ENCODE measurements around the gene MIA. TPM values are rescaled to one million over a fixed set of nuclear protein-coding genes. Genes with fewer than 3 reads are reported as not detected.
A peak's percentile ranks its signal among the peaks of the same experiment; 100 is the strongest.

The MIA gene
- total and polyA plus RNA-seq, 4 donors, result 0.42 to 0.44 TPM; not detected in 2

GRCh38 chr19:40742477-40742876, 32.8 kb upstream of the MIA start:
- H3K9me3 ChIP-seq (ENCODE audit: control insufficient read depth in 4 of 4, low read length in 3 of 4), result no peaks in the 10 kb centered on the region
- no peak overlapping the region for H3K4me3 ChIP-seq (ENCODE audit: low read depth in 1 of 3, low read length in 3 of 3)
- no peak overlapping the region for H3K27ac ChIP-seq (ENCODE audit: low read depth in 1 of 2, low read length in 2 of 2)
- WGBS, result 48% methylated on average over 17 of the region's 17 CpGs
- peaks cover 0 to 3% (median 1%) of the 10 kb centered on the region in 4 donors for H3K4me1 ChIP-seq (ENCODE audit: control insufficient read depth in 4 of 4, insufficient read depth in 4 of 4, low read length in 3 of 4)
- H3K27me3 ChIP-seq (ENCODE audit: control insufficient read depth in 4 of 4, insufficient read depth in 4 of 4, low read length in 3 of 4), result no peaks in the 10 kb centered on the region
- peaks cover 0 to 26% (median 10%) of the 10 kb centered on the region in 4 donors for H3K36me3 ChIP-seq (ENCODE audit: control insufficient read depth in 4 of 4, insufficient read depth in 3 of 4, low read depth in 1 of 4, low read length in 3 of 4)
- TF ChIP-seq HNF4A (conservative IDR thresholded peaks at IDR 0.05) (peak; percentile 68 to 85), RAD21 (IDR thresholded peaks at IDR 0.05) (peak; percentile 9 to 15)
- TF ChIP-seq, protein P1, sequence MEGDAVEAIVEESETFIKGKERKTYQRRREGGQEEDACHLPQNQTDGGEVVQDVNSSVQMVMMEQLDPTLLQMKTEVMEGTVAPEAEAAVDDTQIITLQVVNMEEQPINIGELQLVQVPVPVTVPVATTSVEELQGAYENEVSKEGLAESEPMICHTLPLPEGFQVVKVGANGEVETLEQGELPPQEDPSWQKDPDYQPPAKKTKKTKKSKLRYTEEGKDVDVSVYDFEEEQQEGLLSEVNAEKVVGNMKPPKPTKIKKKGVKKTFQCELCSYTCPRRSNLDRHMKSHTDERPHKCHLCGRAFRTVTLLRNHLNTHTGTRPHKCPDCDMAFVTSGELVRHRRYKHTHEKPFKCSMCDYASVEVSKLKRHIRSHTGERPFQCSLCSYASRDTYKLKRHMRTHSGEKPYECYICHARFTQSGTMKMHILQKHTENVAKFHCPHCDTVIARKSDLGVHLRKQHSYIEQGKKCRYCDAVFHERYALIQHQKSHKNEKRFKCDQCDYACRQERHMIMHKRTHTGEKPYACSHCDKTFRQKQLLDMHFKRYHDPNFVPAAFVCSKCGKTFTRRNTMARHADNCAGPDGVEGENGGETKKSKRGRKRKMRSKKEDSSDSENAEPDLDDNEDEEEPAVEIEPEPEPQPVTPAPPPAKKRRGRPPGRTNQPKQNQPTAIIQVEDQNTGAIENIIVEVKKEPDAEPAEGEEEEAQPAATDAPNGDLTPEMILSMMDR (IDR thresholded peaks at IDR 0.05; ENCODE audit: low read depth, low read length, missing input control), result no peak
- no peak for DNase-seq (ENCODE audit: low spot score)
- no peak overlapping the region for H3K9ac ChIP-seq (ENCODE audit: low read depth in 1 of 2, low read length in 2 of 2)

DNA sequence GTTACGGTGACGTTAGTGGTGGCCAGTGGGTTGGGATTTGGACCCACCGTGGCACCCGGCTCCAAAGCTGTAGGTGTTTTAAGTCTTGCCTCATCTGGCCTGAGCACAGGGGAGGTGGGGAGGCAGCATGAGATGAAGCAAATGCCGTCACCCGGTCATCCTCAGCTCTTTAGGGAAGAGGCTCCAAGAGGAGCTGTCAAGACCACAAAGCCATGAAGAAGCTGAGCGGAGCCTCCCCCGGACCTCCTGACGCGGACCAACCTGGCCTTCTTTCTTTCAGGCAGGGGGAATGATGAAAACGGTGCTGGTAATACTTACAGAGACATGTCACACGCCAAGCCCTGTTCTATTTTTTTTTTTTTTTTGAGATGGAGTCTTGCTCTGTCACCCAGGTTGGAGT, 32.4 kb upstream of the MIA start:
- no peak overlapping the region for H3K27ac ChIP-seq (ENCODE audit: low read depth in 1 of 2, low read length in 2 of 2)
- H3K9me3 ChIP-seq (ENCODE audit: control insufficient read depth in 4 of 4, low read length in 3 of 4), result no peaks in the 10 kb centered on the region
- DNase-seq (ENCODE audit: low spot score), result no peak
- peaks cover 0 to 3% (median 1%) of the 10 kb centered on the region in 4 donors for H3K4me1 ChIP-seq (ENCODE audit: control insufficient read depth in 4 of 4, insufficient read depth in 4 of 4, low read length in 3 of 4)
- 94% methylated on average over 12 of the region's 12 CpGs for WGBS
- no peaks in the 10 kb centered on the region for H3K27me3 ChIP-seq (ENCODE audit: control insufficient read depth in 4 of 4, insufficient read depth in 4 of 4, low read length in 3 of 4)
- peaks cover 0 to 23% (median 9%) of the 10 kb centered on the region in 4 donors for H3K36me3 ChIP-seq (ENCODE audit: control insufficient read depth in 4 of 4, insufficient read depth in 3 of 4, low read depth in 1 of 4, low read length in 3 of 4)
- no peak overlapping the region for H3K9ac ChIP-seq (ENCODE audit: low read depth in 1 of 2, low read length in 2 of 2)
- no peak for TF ChIP-seq RAD21 (IDR thresholded peaks at IDR 0.05)
- no peak overlapping the region for H3K4me3 ChIP-seq (ENCODE audit: low read depth in 1 of 3, low read length in 3 of 3)

DNA sequence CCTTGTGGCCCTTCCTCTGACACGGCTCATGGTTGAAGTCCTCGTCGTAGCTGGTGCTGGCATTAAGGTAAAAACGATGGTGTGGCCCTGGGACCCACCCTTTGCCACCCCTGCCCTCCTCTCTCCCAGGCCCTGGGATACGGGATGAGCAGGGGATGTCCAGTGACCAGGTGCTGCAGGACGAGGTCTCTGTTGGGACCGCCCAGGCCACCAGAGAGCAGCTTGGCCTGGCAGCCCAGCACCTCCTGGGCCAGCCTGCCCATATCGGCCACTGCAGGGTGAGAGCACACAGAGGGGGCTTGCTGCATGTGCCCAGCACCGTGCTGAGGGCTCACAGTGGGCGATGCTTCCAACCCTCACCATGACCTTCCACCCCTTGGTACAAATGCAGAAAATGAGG, 31.4 kb upstream of the MIA start:
- Histone ChIP-seq H3K4me3 (ENCODE audit: low read depth in 1 of 3, low read length in 3 of 3) (no peak overlapping the region), H3K27me3 (ENCODE audit: control insufficient read depth in 4 of 4, insufficient read depth in 4 of 4, low read length in 3 of 4) (no peaks in the 10 kb centered on the region), H3K27ac (ENCODE audit: low read depth in 1 of 2, low read length in 2 of 2) (no peak overlapping the region), H3K36me3 (ENCODE audit: control insufficient read depth in 4 of 4, insufficient read depth in 3 of 4, low read depth in 1 of 4, low read length in 3 of 4) (peaks cover 0 to 17% (median 9%) of the 10 kb centered on the region in 4 donors), H3K9ac (ENCODE audit: low read depth in 1 of 2, low read length in 2 of 2) (no peak overlapping the region), H3K9me3 (ENCODE audit: control insufficient read depth in 4 of 4, low read length in 3 of 4) (no peaks in the 10 kb centered on the region), H3K4me1 (ENCODE audit: control insufficient read depth in 4 of 4, insufficient read depth in 4 of 4, low read length in 3 of 4) (peaks cover 0 to 8% (median 3%) of the 10 kb centered on the region in 4 donors)
- WGBS, result 95% methylated on average over 10 of the region's 10 CpGs
- DNase-seq (ENCODE audit: low spot score), result no peak
- TF ChIP-seq NR2F2 (IDR thresholded peaks at IDR 0.05) (no peak), TAF1 (conservative IDR thresholded peaks at IDR 0.05) (no peak), HNF4A (conservative IDR thresholded peaks at IDR 0.05) (no peak), RXRA (IDR thresholded peaks at IDR 0.05) (no peak), JUND (IDR thresholded peaks at IDR 0.05) (no peak)
- TF ChIP-seq, protein P2, sequence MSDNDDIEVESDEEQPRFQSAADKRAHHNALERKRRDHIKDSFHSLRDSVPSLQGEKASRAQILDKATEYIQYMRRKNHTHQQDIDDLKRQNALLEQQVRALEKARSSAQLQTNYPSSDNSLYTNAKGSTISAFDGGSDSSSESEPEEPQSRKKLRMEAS (IDR thresholded peaks at IDR 0.05), result no peak
- TF ChIP-seq, protein P3, sequence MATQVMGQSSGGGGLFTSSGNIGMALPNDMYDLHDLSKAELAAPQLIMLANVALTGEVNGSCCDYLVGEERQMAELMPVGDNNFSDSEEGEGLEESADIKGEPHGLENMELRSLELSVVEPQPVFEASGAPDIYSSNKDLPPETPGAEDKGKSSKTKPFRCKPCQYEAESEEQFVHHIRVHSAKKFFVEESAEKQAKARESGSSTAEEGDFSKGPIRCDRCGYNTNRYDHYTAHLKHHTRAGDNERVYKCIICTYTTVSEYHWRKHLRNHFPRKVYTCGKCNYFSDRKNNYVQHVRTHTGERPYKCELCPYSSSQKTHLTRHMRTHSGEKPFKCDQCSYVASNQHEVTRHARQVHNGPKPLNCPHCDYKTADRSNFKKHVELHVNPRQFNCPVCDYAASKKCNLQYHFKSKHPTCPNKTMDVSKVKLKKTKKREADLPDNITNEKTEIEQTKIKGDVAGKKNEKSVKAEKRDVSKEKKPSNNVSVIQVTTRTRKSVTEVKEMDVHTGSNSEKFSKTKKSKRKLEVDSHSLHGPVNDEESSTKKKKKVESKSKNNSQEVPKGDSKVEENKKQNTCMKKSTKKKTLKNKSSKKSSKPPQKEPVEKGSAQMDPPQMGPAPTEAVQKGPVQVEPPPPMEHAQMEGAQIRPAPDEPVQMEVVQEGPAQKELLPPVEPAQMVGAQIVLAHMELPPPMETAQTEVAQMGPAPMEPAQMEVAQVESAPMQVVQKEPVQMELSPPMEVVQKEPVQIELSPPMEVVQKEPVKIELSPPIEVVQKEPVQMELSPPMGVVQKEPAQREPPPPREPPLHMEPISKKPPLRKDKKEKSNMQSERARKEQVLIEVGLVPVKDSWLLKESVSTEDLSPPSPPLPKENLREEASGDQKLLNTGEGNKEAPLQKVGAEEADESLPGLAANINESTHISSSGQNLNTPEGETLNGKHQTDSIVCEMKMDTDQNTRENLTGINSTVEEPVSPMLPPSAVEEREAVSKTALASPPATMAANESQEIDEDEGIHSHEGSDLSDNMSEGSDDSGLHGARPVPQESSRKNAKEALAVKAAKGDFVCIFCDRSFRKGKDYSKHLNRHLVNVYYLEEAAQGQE (IDR thresholded peaks at IDR 0.05), result no peak
